ENCODE results near the gene ANKRD33B.

Gene ANKRD33B

DNA sequence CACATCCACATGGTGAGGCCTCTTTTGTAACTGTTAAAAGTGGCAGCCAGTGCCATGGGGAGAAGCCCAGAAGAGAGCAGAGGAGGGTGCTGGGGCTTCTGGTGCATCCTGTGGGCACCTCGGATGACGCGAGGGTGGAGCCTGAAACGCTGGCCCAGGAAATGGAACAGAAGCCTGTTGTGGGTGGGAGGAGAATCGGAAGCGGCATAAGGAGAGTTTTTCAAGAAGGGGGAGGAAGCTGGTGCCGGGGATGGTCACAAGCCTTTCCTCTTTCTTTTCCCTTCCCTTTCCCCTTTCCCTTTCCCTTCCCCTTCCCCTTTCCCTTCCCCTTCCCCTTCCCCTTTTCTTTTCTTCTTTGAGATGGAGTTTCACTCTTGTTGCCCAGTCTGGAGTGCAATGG, 12.9 kb downstream of the ANKRD33B start:
- TF ChIP-seq, protein P1, sequence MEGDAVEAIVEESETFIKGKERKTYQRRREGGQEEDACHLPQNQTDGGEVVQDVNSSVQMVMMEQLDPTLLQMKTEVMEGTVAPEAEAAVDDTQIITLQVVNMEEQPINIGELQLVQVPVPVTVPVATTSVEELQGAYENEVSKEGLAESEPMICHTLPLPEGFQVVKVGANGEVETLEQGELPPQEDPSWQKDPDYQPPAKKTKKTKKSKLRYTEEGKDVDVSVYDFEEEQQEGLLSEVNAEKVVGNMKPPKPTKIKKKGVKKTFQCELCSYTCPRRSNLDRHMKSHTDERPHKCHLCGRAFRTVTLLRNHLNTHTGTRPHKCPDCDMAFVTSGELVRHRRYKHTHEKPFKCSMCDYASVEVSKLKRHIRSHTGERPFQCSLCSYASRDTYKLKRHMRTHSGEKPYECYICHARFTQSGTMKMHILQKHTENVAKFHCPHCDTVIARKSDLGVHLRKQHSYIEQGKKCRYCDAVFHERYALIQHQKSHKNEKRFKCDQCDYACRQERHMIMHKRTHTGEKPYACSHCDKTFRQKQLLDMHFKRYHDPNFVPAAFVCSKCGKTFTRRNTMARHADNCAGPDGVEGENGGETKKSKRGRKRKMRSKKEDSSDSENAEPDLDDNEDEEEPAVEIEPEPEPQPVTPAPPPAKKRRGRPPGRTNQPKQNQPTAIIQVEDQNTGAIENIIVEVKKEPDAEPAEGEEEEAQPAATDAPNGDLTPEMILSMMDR (conservative IDR thresholded peaks at IDR 0.05; ENCODE audit: low read depth, low read length) = no peak
- no peak overlapping the region for H3K4me3 ChIP-seq (ENCODE audit: low read length)
- DNase-seq (ENCODE audit: low read depth) = no peak

DNA sequence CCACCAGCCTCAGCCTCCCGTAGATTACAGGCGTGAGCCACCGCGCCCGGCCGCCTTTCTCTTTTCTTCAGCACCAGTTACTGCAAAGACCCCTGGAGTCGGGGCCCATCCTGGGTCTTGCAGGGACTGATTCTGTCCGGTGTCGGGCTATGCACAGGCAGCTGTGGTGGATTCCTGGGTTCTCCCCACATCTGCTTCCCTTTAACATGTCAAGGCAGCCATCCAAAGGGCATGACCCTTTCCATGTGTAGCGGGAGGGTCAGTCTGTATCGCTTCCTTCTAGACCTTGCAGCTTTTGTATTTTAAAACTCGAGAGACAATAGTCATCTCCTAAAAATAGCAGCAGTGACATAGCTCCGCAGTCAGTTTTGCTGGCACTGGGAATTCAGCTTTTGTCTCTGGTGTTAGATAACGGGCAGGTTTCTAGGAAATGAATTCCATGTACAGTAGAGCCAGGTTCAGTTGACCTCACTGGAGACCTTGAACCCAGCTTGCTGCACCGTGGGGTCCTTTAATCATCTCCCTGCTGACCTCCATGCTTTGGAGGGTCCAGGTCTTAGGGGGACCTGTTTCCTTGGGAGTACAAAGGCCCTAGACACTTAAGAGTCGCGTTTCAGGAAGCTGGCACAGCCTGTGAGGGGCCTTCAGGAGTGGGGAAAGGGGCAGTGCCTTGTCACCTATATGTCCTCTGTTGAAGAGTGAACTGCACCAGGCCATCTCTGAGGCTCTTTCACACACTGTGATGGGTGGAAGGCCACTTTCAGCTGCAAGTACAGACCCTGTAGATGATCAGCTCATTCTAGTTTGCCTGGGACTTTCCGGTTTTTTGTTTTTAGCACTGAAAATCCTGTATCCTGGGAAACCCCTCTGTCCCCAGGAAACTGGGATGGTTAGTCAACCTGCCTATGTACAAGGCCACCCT, 13.8 kb downstream of the ANKRD33B start:
- no peak for DNase-seq (ENCODE audit: low read depth)
- H3K4me3 ChIP-seq (ENCODE audit: low read length) = no peak overlapping the region
- TF ChIP-seq, protein P1 (conservative IDR thresholded peaks at IDR 0.05; ENCODE audit: low read depth, low read length) = no peak

DNA sequence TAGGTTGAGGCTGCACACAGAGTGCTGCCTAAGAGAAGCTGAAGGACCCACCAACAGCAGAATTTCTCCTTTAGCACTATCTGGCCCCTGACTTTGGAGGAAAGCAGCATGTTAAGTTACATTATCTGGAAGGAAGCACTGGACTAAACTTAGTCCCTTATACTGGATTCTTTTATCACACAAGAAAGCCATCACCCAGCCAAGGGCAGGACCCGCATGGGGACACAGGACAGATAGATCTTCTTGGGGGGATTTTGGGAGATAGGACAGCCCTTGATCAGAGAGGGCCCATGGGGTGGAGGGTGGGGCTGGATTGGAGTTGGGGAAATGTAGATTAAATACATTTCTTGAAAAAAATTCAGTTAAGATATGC, 14.4 kb downstream of the ANKRD33B start:
- DNase-seq (ENCODE audit: low read depth) = no peak
- H3K4me3 ChIP-seq (ENCODE audit: low read length) = no peak overlapping the region
- TF ChIP-seq, protein P1 (conservative IDR thresholded peaks at IDR 0.05; ENCODE audit: low read depth, low read length) = no peak

DNA sequence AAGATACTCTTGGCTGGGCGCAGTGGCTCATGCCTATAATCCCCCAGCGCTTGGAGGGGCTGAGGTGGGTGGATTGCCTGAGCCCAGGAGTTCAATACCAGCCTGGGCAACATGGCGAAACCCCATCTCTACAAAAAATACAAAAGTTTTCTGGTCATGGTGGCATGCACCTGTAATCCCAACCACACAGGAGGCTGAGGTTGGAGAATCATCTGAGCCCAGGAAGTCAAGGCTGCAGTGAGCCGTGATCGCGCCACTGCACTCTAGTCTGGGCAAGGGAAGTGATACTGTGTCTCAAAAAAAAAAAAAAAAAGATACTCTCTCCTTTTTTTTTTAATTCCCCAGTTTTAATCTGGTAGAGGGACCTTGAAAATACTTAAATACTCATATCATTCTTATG, 15.0 kb downstream of the ANKRD33B start:
- DNase-seq (ENCODE audit: low read depth) = no peak
- no peak overlapping the region for H3K4me3 ChIP-seq (ENCODE audit: low read length)
- TF ChIP-seq, protein P1 (conservative IDR thresholded peaks at IDR 0.05; ENCODE audit: low read depth, low read length) = no peak

DNA sequence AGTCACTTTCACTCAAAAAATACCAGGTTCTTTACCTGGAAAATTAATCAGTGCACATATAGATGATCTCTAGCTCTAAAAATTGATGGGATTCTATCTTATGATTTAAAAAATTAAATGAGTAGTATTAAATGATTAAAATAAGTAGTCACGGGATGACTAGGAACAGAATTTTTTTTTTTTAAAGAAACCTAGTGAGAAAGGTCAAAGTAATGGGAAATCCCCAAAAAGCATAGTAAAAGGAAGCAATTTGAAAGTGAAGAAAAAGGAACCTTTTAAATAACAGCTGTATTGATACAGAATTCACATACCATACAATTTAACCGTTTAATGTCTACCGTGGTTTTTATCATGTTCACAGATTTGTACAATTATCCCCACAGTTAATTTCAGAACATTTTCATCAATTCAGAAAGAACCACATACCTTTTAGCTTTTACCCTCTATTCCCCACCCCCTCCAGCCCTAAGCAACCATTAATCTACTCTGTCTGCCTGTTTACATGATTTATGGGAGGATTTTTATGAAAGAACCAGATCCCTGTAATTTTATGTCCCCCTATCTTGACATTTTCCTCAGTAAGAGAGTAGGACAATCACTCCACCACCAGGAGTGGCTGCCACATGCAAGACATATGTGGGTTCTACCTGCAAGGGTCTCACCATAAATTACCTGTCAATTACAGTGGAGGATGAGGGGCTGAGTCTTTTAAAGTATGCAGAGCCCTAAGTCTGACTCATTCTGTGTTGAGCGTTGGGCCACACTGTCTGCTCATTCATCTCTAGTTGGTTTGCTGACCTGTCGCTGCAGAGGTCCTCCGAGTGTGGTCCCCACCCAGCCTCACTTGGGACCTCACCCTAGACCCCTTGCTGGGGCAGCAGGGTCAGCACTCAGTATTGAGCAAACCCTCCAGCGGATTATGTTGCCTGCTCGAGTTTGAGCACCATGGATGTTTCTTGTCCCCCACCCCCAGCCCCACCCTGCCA, 16.0 kb downstream of the ANKRD33B start:
- no peak overlapping the region for H3K4me3 ChIP-seq (ENCODE audit: low read length)
- no peak for DNase-seq (ENCODE audit: low read depth)
- TF ChIP-seq, protein P1 (conservative IDR thresholded peaks at IDR 0.05; ENCODE audit: low read depth, low read length) = no peak

DNA sequence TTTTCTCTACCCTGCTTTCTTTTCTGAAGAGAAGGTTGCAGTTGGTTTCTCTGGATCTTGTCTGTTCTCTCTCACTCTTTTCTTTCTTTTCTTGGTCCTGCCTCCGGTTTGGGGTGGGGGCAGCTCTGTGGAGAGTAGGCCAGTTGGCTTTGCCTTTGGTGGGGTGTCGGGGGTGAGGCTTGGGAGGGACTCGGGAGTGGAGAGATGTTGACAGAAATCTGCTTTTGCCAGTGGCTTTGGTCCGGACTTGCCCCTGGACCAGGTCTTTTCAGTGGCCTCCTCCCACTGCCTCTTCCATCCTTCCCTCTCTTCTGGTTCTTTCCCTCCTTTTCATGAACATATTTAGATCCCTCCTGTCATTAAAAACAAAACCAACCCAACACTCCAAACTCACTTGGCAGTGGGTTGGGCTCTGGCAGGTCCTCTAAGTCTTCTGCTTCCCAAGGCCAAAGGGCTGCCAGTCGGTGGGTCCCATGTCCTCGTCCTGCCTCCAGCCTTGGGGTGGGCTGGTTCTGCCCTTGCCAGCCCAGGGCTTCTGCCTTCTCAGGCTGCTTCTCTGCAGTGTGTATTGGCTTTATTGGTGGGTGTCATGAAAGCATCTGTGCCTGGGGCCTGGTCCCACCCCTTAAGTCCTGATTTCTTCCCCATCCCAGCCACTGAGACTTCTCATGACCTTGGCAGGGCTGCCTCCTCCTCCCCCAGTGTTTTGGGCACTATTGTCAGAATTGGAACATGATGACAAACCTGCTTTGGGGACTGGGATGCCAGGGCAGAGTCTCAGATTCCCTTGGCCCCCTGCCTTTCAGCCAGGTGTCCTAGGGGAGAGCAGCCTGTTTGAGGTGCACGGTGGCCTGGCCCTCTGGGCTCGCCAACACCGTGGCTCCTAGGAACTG, 16.9 kb downstream of the ANKRD33B start:
- no peak overlapping the region for H3K4me3 ChIP-seq (ENCODE audit: low read length)
- no peak for DNase-seq (ENCODE audit: low read depth)
- TF ChIP-seq, protein P1 (conservative IDR thresholded peaks at IDR 0.05; ENCODE audit: low read depth, low read length) = no peak

Measured in retinal pigment epithelial cell (primary cell).